Activated T-cell treated with anti-CD3 and anti-CD28 coated beads for 48 hours (primary cell): ENCODE measurements around the gene DDOST.
"Not testable (repeated sequence)": the region's sequence is repeated elsewhere in the genome, so short reads cannot be mapped to it uniquely, and the experiment has no call there.

Experiments used
- DNase-seq: peaks from one replicate; pipeline ENCODE4 v3.0.0-alpha.2; 2020; ENCODE audit warnings: low read depth

The DDOST gene

DNA sequence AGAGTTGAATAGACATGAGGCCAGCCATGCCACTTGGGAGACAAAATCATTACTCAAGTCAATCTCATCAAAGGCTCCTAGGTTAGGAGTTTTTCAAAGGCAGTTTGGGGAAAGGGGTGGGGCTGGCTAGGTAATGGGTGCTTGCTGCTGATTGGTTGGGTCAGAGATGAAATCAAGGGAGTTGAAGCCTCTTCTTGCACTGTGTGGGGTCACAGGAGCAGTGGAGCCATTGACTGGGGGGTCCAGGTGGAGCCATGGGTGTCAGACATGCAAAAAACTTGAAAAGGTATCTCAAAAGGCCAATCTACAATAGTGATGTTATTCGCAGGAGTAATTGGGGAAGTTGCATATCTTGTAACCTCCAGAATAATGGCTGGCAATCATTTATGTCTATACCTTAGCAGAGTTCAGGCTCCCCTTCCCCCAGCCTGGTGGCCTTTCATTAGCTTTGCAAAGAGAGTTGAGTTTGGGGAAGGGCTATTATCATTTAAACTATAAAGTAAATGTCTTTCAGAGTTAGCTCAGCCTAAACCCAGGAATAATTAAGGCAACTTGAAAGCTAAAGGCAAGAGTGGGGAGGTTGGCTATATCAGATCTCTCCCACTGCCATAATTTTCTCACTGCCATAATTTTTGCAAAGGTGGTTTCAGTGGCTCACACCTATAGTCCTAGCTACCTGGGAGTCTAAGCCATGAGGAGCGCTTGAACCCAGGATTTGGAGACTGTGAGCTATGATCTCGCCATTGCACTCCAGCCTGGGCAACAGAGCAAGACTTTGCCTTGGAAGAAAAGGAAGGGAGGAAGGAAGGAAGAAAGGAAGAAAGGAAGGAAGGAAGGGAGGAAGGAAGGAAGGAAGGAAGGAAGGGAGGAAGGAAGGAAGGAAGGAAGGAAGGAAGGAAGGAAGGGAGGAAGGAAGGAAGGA, 35.7 kb downstream of the DDOST start:
- DNase-seq = no peak

DNA sequence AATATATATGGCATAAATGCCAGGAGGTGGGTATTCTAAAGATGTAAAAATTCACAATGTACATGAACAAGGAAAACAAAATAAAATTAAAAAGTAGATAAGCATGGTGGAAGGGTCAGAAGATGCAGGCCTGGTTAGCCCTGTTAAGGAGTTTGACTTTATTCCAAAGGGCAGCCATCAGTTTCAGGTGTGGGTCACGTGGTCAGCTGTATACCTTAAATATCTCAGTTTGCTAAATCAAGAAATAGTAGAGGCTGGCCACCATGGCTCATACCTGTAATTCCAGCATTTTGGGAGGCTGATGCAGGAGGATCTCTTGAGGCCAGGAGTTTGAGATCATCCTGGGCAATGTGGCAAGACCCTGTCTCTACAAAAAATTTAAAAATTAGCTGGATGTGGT, 36.5 kb downstream of the DDOST start:
- DNase-seq = no peak

DNA sequence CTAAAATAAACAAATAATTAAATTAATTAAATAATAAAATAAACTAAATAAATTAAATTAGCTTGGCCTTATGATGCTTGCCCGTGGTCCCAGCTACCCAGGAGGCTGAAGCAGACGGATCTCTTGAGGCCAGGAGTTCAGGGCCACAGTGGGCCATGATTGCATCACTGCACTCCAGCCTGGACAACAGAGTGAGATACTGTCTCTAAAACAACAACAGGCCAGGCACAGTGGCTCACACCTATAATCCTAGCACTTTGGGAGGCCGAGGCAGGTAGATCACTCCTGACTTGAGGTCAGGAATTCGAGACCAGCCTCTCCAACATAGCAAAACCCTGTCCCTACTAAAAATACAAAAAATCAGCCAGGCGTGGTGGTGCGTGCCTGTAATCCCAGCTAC, 40.2 kb downstream of the DDOST start:
- DNase-seq = no peak

DNA sequence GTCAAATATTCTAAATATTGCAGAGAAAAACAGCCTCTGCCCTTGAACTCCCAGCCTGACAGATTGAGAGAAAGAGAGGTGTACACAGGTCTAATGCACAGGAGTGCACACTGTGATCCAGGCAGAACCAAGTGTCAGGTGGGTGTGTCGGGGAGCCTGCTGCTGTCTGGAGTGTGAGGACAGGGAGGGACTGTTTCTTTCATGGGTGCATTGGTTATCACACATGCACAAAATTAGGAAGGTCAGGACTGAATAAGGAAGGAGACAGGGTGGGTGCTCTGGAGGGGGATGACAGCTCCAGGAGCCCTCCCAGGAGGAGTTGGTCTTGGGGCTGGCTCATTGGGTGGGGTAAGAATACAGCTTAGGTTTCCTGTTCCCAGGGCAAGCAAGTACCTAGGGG, 41.2 kb downstream of the DDOST start:
- no peak for DNase-seq

DNA sequence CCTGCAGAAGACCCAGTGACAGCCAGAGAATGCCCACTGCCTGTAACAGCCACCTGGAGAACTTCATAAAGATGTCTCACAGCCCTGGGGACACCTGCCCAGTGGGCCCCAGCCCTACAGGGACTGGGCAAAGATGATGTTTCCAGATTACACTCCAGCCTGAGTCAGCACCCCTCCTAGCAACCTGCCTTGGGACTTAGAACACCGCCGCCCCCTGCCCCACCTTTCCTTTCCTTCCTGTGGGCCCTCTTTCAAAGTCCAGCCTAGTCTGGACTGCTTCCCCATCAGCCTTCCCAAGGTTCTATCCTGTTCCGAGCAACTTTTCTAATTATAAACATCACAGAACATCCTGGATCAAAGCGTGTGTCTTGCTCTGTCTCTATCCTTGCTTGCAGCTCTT, 42.6 kb downstream of the DDOST start:
- no peak for DNase-seq

DNA sequence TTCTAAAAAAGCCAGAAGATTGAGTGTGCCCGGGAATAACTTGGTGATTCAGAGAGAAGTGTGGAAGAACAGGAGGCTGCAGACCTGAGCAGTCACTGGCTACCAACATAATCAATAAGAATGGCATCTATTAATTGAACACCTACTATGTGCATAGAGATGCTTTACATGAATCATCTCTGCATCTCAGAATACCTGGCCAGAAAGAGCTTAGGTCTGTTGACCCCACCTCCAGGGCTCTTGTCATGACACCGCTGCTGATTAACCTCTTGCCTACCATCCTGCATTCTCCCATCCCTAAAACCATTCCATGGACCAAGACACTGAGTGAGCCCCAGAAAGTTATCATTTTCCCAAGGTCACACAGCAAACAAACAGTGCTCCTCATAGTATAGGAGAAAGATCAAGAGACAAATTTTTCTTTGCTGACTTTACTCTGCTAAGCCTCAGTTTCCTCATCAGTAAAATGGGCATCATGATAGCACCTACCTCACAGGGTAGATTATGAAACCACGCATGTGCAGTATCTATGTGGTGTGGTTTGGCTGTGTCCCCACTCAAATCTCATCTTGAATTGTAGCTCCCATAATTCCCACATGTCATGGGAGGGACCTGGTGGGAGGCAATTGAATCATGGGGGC, 44.2 kb downstream of the DDOST start:
- no peak for DNase-seq

DNA sequence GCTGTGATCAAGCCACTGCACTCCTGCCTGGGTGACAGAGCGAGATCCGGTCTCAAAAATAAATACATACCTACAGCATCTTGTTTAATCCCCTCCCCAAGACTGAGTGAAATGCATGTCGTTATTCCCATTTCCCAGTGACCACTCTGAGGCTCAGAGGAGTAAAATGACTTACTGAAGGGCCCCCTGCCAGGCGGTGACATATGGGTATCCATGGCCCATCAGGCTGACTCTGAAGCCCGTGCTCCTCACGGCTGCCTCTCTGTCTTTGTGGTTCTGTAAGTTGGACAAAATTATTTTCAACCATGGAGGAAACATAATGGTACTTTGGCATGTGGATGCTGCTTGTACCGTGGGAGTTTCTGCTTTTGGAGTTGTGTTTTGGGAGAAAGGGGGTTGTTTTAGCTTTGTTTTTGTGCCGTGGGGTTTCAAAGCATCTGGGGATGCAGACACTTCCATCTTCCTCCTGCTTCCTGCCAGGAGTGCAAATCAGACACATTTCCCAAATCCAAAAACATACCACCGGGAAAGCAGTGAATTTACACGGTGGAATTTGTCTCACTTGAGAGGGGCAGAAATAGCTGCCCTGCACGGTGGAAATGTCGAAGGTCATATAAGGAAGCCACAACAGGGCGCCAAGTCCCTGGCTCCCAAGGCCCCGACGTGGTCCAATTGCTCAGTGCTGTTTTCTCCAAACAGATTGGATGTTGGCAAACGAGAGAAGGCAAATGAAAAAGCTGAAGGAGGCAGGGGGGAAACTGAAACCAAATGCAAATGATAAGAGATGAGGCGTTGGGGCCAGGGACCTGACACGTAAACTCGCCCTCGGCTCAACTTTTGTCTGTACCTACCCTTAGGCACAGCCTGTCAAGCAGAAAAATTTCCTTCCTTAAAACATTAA, 45.0 kb downstream of the DDOST start:
- no peak for DNase-seq

DNA sequence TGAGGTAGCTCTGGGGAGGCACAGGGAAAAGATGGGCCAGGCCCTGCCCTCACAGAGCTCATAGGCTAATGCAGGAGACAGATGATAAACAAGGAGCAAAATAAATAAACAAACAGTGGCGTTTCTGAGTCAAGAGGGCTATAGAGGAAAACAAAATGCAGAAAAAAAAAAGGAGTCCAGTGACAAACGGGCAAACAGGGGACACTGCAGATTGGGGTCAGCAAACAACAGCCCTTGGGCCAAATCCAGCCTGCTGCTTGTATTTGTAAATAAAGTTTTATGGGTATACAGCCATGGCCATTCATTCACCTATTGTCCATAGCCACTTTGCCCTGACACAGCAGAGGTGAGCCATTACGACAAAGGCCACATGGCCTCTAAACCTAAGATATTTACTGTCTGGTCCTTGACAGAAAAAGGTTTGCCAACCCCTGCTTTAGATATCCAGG, 47.0 kb downstream of the DDOST start:
- DNase-seq = no peak

DNA sequence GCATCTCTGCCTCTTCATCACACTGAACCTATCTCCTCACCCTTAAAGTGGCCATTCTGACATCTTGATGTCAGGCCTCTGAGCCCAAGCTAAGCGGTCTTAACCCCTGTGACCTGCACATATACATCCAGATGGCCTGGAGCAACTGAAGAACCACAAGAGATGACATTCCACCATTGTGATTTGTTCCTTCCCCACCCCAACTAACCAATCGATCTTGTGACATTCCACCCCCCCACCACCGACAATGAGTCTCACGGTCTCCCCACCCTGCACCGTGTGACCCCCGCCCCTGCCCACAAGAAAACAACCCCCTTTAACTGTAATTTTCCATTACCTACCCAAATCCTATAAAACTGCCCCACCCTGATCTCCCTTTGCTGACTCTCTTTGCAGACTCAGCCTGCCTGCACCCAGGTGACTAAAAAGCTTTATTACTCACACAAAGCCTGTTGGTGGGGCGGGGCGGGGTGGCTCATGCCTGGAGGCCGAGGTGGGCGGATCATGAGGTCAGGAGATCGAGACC, 48.9 kb downstream of the DDOST start:
- peak; percentile 12 for DNase-seq

DNA sequence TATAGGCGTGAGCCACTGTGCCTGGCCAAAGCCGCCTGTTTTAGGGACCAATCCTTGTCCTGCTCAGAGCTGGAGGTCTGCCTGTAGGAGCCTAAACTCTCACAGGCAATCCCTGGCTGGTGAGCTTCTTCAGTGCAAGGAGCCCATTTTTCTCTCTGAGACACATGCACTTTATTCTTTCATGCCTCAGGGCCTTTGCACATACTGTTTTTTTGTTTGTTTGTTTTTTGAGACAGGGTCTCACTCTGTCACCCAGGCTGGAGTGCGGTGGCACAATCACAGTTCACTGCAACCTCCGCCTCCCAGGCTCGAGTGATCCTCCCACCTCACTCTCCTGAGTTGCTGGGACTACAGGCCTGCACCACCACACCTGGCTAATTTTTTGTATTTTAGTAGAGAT, 49.5 kb downstream of the DDOST start:
- DNase-seq = no peak

DNA sequence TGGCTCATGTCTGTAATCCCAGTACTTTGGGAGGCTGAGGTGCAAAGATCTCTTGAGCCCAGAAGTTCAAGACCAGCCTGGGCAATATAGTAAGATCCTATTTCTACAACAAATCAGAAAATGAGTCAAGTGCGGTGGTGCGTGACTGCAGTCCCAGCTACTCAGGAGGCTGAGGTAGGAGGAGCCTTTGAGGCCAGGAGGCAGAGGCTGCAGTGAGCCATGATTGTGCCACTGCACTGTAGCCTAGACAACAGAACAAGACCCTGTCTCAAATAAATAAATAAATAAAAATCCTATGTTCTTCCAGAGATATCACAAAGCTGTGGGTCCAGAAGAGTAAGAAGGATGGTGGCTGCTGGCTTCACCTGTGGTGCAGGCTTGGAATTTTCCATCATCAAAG, 50.2 kb downstream of the DDOST start:
- DNase-seq = no peak

DNA sequence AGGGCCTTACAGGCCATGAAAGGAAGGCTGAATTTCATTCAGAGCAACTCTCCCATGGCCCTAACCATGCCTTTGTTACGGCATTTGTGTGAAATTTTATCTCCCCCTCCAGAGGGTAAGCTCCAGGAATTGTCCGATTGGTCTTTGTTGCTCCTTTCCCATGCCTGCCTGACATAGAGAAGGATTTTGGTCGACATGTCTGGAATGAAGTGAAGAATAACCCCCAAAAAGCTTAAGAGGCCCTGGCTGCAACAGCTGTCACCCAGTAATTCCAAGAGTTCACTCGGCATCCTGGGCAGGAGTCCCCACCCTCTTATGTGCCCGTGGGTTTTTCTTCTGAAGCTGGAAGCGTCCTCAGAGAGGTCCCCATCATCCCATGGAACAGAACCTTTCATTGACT, 51.6 kb downstream of the DDOST start:
- DNase-seq = no peak

DNA sequence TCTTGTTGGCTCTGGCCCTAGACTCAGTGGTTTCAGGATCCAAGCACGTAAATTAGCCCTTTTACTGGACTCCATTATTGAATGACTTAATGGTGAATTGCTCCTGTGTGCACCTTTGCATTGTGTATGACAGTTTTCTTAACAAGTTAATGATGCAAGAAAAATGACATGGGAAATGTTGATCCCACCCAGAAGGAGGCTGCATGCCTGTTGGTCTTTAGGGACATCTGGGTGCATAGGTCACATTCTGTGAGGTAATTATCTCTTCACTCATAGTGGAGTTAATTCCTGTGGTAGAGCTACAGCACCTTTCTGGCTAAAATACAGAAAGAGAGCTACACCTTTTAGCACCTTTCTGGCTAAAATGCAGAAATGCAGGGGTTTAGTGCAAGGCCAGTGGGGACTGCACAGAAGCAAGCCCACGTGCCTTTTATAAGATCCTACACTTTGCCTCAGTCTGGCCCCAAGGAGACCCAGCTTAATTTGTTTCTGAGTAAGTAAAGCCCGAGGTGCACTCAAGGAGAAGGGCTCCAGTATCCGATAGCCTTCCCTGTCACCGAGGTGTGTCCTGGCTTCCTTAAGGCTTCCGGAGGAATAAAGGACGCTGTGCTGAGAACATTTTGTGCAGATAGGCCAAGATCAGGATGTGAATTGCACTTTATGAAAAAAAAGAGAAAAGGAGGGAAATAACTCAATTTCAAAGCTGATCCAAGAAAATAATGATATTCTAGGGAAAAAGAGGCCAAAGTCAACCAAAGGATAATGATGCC, 54.2 kb downstream of the DDOST start:
- not testable (repeated sequence) for DNase-seq

DNA sequence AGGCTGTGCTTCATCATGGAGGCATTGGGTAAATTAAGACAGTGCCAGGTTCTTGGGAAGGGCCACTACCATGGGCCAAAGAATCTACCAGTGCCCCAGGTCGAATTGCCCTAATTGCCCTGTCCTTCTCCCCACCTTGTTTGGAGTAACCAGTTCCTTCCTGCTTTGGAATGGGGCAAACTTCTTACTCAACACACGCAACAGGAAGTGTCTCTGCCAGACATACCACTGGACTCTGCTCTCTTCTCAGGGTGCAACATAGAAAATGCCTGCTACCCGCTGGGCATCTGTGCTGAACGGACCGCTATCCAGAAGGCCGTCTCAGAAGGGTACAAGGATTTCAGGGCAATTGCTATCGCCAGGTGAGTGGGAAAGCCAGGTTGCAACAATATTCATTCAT, 56.5 kb downstream of the DDOST start:
- no peak for DNase-seq

DNA sequence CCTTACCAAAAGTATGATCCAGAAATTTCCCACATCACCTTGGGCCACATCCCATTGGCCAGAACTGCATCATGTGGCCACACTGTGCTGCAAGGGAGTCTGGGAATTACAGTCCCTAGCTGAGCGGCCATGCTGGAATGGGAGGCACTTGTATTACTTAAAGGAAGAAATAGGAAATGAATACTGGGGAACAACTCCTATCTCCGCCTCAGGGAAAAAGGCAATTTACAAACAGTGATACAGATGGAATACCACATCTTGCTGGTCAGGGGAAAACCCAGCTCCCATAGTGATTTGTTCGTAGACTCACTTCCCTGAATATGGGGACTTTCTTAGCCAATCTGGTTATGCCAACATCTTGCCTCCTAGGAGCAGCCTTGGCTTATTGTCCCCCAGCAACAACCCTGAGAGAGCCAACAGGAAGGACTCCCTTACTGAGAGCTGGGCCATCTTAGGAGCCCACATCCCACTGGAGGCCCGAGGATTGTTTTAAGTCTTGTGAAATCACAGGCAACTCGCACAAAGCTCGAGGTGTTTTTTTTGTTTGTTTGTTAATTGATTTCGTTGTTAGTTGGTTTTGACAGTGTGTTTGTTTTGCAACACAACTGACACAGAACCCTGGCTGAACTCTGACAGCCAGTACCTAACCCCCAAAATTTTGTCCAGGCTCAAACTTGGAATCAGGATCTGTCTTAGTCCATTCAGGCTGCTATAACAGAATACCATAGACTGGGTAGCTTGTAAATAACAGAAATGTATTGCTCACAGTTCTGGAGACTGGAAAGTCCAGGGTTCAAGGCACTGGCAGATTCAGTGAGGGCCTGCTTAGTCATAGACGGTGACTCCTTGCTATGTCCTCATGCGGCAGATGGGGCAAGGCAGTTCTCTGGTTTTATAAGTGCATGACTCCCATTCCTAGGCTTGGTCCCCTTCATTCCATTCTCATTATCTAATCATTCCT, 57.4 kb downstream of the DDOST start:
- DNase-seq = no peak

DNA sequence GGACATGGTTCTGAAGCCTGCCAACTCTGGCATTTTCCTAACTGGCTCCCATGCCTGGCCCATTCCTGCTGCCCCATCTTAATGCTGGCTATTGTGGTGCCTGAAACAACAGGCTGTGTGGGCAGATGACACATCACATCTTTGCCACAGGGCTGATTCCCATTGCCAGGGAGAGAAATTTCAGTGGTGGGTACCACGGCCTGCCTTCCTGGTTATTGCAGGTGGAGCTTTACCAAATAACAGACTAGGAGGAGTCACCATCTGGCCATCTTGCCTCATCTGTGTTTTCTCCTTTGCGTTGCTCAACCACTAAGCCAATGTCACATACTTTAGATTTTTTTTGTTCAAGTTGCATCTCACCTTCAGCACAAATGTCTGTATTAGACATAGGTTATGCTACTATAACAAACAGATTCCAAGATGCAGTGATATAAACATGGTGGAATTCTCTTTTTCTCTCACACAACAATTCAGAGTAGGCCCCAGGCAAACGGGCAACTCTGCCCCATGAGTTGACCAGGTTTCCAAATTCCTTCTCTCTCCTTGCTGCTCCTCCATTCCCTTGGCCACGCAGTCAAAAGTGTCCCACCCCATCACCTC, 58.2 kb downstream of the DDOST start:
- DNase-seq = no peak
